NCI-H2196 treated with DMSO at 0.1 percent for 48 hours (cell line): ENCODE data around the gene KLHL42.
A peak's percentile ranks its signal among the peaks of the same experiment; 100 is the strongest.
"Not testable (repeated sequence)": the region's sequence is repeated elsewhere in the genome, so short reads cannot be mapped to it uniquely, and the experiment has no call there.

Source experiments
- DNase-seq: peaks from one replicate; lab custom pipeline; 2025; ENCODE audit not compliant: unreplicated experiment; lab: John Stamatoyannopoulos, UW

KLHL42 gene

GRCh38 chr12:27814851-27815591, 35.0 kb downstream of the KLHL42 start:
- no peak for DNase-seq

GRCh38 chr12:27817766-27818165, 37.7 kb downstream of the KLHL42 start:
- DNase-seq = no peak

GRCh38 chr12:27818401-27818918, 38.4 kb downstream of the KLHL42 start:
- DNase-seq = no peak

GRCh38 chr12:27820564-27820963, 40.5 kb downstream of the KLHL42 start:
- no peak for DNase-seq

GRCh38 chr12:27821259-27821973, 41.4 kb downstream of the KLHL42 start:
- peak; percentile 39 for DNase-seq

GRCh38 chr12:27822076-27822712, 42.2 kb downstream of the KLHL42 start:
- DNase-seq = no peak

GRCh38 chr12:27823038-27823437, 43.0 kb downstream of the KLHL42 start:
- no peak for DNase-seq

- DNase-seq = no peak
Measured at GRCh38 chr12:27824126-27824842, 44.3 kb downstream of the KLHL42 start.

GRCh38 chr12:27826076-27826475, 46.0 kb downstream of the KLHL42 start:
- no peak for DNase-seq

- DNase-seq = no peak
Measured at GRCh38 chr12:27828196-27828595, 48.2 kb downstream of the KLHL42 start.

GRCh38 chr12:27838543-27839185, 58.6 kb downstream of the KLHL42 start:
- DNase-seq = no peak

GRCh38 chr12:27840229-27840999, 60.4 kb downstream of the KLHL42 start:
- no peak for DNase-seq

- DNase-seq = no peak
Measured at GRCh38 chr12:27841392-27841882, 61.4 kb downstream of the KLHL42 start.

GRCh38 chr12:27843714-27844245, 63.7 kb downstream of the KLHL42 start:
- DNase-seq = no peak

- no peak for DNase-seq
Measured at GRCh38 chr12:27844366-27845090, 64.5 kb downstream of the KLHL42 start.

- no peak for DNase-seq
Measured at GRCh38 chr12:27845187-27845586, 65.2 kb downstream of the KLHL42 start.

GRCh38 chr12:27845706-27846105, 65.7 kb downstream of the KLHL42 start:
- not testable (repeated sequence) for DNase-seq

GRCh38 chr12:27847293-27847692, 67.3 kb downstream of the KLHL42 start:
- not testable (repeated sequence) for DNase-seq

- no peak for DNase-seq
Measured at GRCh38 chr12:27851311-27851710, 71.3 kb downstream of the KLHL42 start.
